HAP-1 (cell line): ENCODE data around the gene CCDC194.

Experiments
- DNase-seq, 2 experiments: peaks; one replicate each; pipeline ENCODE4 v3.0.0-alpha.2; 2016 to 2020; ENCODE audit warnings: low spot score in 2 of 2
- H3K27me3 ChIP-seq: fragments of 250-450 bp; sonication (Bioruptor Pico); 2 replicates; pipeline ENCODE4 v1.5.1; 2020; ENCODE audit warnings: low read depth, mild to moderate bottlenecking, moderate library complexity
- H3K36me3 ChIP-seq: fragments of 250-450 bp; sonication (Bioruptor Pico); replicated peaks from 2 replicates; pipeline ENCODE4 v1.5.1; 2020; ENCODE audit warnings: mild to moderate bottlenecking
- H3K4me1 ChIP-seq: fragments of 250-450 bp; sonication (Bioruptor Pico); 2 replicates; pipeline ENCODE4 v1.5.1; 2020; ENCODE audit warnings: mild to moderate bottlenecking
- H3K4me3 ChIP-seq: fragments of 250-450 bp; sonication (Bioruptor Pico); 2 replicates; pipeline ENCODE4 v1.5.1; 2020; ENCODE audit warnings: mild to moderate bottlenecking, moderate library complexity
- H3K9me3 ChIP-seq: fragments of 250-450 bp; sonication (Bioruptor Pico); 2 replicates; pipeline ENCODE4 v1.5.1; 2020; ENCODE audit warnings: mild to moderate bottlenecking, moderate library complexity
- in situ Hi-C: fragments of 300-500 bp; cut with MboI; formaldehyde crosslinking; loops from 3 replicates; pipeline ENCODE4 v1.14.3; 2020; ENCODE audit warnings: low sequenced_read_pairs, inconsistent platforms, mixed read lengths

CCDC194 gene

GRCh38 chr19:17419154-17419620, 25.2 kb upstream of the CCDC194 start:
- in situ Hi-C loops, result no loop called here
- Histone ChIP-seq H3K27me3 (no peaks in the 10 kb centered on the region), H3K36me3 (peaks cover 3% of the 10 kb centered on the region; the same call in 1 of the 2 replicates), H3K9me3 (no peaks in the 10 kb centered on the region; the same call in 1 of the 2 replicates), H3K4me3 (peak overlapping the region; percentile 63), H3K4me1 (peaks cover 14% of the 10 kb centered on the region)
- no peak for DNase-seq

DNA sequence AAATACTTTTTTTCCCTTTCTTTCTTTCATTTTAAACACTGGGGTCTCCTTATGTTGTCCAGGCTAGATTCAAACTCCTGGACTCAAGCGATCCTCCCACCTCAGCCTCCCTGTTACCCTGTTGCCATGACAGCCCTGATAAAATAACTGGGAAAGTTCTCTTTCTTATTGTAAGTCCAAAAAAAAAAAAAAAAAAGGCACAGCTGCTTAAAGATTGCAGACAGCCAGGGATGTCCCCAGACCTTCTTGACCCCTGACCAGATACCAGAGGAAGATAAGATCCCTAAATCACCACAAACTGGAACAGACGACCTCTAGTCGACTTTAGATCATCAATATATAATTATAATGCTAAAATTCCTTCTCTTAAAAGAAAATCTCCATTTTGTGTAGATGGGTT, 24.7 kb upstream of the CCDC194 start:
- DNase-seq, result no peak
- no peaks in the 10 kb centered on the region for H3K27me3 ChIP-seq
- peaks cover 14% of the 10 kb centered on the region for H3K4me1 ChIP-seq
- no peaks in the 10 kb centered on the region; the same call in 1 of the 2 replicates for H3K9me3 ChIP-seq
- in situ Hi-C loops, result no loop called here
- H3K36me3 ChIP-seq, result peaks cover 3% of the 10 kb centered on the region; the same call in 1 of the 2 replicates
- no peak overlapping the region for H3K4me3 ChIP-seq

DNA sequence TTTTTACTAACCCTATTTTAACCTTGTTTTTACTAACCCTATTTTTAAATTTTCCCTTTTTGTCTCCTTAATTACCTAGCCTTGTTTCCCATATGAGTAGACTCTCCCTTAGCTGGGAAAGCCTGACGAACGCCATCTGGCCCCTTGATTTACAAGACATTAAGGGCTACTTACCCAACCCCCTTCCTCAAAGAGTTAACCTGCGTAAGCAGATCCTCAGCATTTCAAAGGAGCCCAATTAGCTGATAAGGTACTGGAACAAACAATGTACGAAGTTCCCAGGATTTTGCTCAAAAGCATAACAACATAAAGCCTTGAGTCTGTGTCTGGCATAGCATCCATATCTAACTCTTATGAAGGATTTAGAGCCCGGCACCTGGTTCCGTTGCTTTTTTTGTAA, 21.1 kb upstream of the CCDC194 start:
- Histone ChIP-seq H3K36me3 (peaks cover 3% of the 10 kb centered on the region; the same call in 1 of the 2 replicates), H3K4me1 (peaks cover 14% of the 10 kb centered on the region), H3K27me3 (no peaks in the 10 kb centered on the region), H3K4me3 (no peak overlapping the region), H3K9me3 (no peaks in the 10 kb centered on the region; the same call in 1 of the 2 replicates)
- in situ Hi-C loops, result no loop called here
- DNase-seq, result peak; percentile 36 to 55

GRCh38 chr19:17414097-17414496, 20.1 kb upstream of the CCDC194 start:
- no peaks in the 10 kb centered on the region for H3K27me3 ChIP-seq
- DNase-seq, result no peak
- H3K36me3 ChIP-seq, result peaks cover 3% of the 10 kb centered on the region; the same call in 1 of the 2 replicates
- H3K9me3 ChIP-seq, result no peaks in the 10 kb centered on the region
- peaks cover 10% of the 10 kb centered on the region for H3K4me1 ChIP-seq
- in situ Hi-C loops, result no loop called here
- no peak overlapping the region for H3K4me3 ChIP-seq

GRCh38 chr19:17411801-17412200, 17.8 kb upstream of the CCDC194 start:
- H3K27me3 ChIP-seq, result no peaks in the 10 kb centered on the region
- H3K4me3 ChIP-seq, result no peak overlapping the region
- DNase-seq, result no peak
- in situ Hi-C loops, result no loop called here
- H3K36me3 ChIP-seq, result peaks cover 3% of the 10 kb centered on the region; the same call in 1 of the 2 replicates
- H3K4me1 ChIP-seq, result peaks cover 17% of the 10 kb centered on the region
- no peaks in the 10 kb centered on the region for H3K9me3 ChIP-seq

- Histone ChIP-seq H3K9me3 (no peaks in the 10 kb centered on the region), H3K4me3 (no peak overlapping the region), H3K4me1 (peaks cover 24% of the 10 kb centered on the region), H3K36me3 (no peaks in the 10 kb centered on the region; the same call in 1 of the 2 replicates), H3K27me3 (no peaks in the 10 kb centered on the region)
- in situ Hi-C loops, result no loop called here
- no peak for DNase-seq
Measured at GRCh38 chr19:17409990-17410389, 16.0 kb upstream of the CCDC194 start.

DNA sequence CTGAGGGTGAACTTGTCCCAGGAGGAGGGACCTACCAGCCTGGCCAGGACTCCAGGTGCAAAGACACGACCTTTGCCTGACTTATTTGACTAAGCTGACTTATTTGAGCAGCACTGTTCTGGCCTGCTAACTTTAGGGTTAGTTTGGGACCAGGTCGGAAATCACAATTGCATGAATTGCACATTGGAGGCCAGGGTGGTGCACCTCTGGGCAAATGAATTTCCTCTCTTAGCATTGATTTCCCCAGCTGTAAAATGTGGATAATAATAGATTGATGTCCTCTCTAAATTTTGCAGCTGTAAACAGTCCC, 12.8 kb upstream of the CCDC194 start:
- in situ Hi-C loops, result no loop called here
- Histone ChIP-seq H3K36me3 (peaks cover 10% of the 10 kb centered on the region), H3K9me3 (no peaks in the 10 kb centered on the region), H3K4me3 (peak overlapping the region; percentile 54), H3K4me1 (peaks cover 22% of the 10 kb centered on the region), H3K27me3 (no peaks in the 10 kb centered on the region)
- DNase-seq, result no peak

DNA sequence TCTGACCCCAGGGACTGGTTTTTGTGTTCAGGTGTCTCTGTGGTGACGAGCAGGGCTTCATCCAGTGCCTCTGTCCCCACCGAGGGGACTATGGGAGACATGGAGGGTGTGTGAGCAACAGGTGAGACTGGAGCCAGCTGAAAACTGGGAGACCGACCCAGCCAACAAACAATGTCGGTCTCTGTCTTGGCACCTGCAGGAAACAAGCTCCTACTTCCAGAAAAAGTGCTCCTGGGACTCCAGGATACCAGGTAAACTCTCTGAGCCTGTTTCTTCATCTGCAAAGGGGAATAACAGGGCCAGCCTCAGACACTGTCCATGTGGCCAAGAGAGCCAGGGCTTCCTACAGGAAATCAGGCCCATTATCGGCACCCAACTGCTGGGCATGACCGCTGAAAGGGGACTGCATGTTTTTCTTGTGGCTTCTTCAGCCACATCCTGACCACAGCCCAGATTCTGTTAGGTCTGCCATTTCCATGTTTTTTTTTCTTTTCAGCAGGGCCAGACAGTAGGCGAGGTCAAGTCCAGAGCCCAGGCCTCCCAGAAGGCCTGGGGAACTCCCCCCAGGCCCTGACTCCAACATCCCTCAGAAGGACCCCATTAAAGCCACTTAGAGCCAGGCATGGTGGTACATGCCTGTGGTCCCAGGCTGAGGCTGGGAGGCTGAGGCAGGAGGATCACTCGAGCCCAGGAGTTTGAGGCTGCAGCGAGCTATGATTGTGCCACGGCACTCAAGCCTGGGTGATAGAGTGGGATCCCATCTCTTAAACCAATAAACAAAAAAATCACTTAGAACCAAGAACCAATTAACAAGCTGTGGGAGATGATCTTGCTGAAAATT, 12.3 kb upstream of the CCDC194 start:
- in situ Hi-C loops, result no loop called here
- no peak for DNase-seq
- Histone ChIP-seq H3K4me3 (peak overlapping the region; percentile 54), H3K9me3 (no peaks in the 10 kb centered on the region), H3K4me1 (peaks cover 22% of the 10 kb centered on the region), H3K27me3 (no peaks in the 10 kb centered on the region), H3K36me3 (peaks cover 16% of the 10 kb centered on the region)

GRCh38 chr19:17405250-17406045, 11.5 kb upstream of the CCDC194 start, which contains the start of gene BST2:
BST2 (minus strand) TSS chr19:17405630; CDS start chr19:17405575, 55 bp downstream.
- Histone ChIP-seq H3K4me1 (peaks cover 22% of the 10 kb centered on the region), H3K27me3 (no peaks in the 10 kb centered on the region), H3K4me3 (peak within 1 kb of the TSS; percentile 54), H3K36me3 (peaks cover 23% of the 10 kb centered on the region), H3K9me3 (no peaks in the 10 kb centered on the region)
- in situ Hi-C loops, result no loop called here
- DNase-seq, result peak; percentile 82 to 96

DNA sequence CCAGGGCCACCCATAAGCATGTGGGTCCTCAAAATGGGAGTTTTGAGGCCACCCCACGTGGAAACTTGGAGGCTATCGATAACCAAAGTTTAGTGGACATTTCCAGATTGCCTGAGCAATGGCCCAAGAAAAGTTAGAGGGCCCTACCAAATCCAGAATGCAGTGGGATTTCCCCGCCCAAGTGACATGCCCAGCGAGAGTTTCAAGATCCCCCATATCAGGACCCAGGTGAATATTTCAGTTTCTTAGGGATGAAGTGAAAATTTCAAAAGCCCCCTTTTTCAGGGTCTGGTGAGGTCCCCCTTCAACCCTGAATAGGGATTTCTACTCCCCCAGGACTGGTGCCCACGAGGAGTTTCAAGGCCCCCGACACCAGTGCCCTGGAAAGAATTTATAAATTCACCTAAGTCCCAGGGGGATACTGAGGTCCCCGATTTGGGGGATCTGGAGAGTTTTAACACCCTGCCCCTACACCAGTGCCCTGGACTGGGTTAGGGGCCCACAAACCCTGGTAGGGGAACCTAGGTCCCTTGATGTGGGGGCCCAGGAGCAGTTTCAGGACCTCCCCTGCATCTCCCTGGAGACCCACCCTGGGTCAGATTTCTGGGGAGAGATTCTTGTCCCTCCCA, 10.7 kb upstream of the CCDC194 start:
- H3K4me1 ChIP-seq, result peaks cover 22% of the 10 kb centered on the region
- in situ Hi-C loops, result no loop called here
- DNase-seq, result no peak
- no peaks in the 10 kb centered on the region for H3K9me3 ChIP-seq
- peak overlapping the region; percentile 54 for H3K4me3 ChIP-seq
- peaks cover 30% of the 10 kb centered on the region for H3K36me3 ChIP-seq
- H3K27me3 ChIP-seq, result no peaks in the 10 kb centered on the region

GRCh38 chr19:17404015-17404414, 10.0 kb upstream of the CCDC194 start:
- H3K4me1 ChIP-seq, result peaks cover 22% of the 10 kb centered on the region
- in situ Hi-C loops, result no loop called here
- H3K9me3 ChIP-seq, result no peaks in the 10 kb centered on the region
- peaks cover 35% of the 10 kb centered on the region for H3K36me3 ChIP-seq
- H3K27me3 ChIP-seq, result no peaks in the 10 kb centered on the region
- DNase-seq, result peak; percentile 34 to 79
- H3K4me3 ChIP-seq, result peak overlapping the region; percentile 54

DNA sequence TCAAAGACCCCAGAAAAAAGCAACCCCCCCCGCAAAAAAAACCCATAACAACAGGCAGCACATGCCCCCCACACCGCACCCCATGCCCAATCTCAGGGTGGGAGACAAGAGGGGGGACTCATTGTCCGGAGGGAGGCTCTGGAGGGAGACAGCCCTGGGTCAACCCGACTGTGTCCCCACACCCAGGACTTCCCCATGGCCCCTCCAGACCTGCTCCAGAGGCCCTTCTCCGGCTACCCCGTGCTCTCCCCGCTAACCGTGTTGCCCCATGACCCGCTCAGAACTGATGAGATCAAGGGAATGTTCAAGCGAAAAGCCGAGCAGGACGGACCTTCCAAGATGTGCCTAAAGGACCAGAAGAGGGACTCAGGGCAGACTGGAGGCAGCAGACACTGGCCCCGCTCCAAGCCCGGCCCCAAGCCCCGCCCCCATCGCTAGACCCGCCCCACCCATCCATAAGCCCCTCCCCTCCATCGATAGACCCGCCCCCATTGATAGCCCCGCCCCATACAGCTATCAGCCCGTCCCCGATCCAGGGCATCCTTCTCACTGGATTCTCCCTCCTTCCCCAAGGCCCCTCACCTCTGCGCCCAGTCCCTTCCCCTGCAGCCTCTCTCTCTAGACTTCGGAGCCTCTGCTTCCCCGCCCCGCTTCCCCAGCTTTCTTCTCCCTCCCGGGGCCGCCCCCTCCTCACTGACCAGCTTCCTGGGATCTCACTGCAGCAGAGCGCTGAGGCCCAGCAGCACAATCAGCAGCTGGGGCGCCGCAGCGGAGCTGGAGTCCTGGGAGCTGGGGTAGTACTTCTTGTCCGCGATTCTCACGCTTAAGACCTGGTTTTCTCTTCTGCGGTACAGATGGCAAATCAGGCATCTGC, 9.2 kb upstream of the CCDC194 start:
- peak; percentile 63 to 86 for DNase-seq
- in situ Hi-C loops, result no loop called here
- Histone ChIP-seq H3K9me3 (no peaks in the 10 kb centered on the region), H3K4me1 (peaks cover 22% of the 10 kb centered on the region), H3K36me3 (peaks cover 36% of the 10 kb centered on the region), H3K4me3 (peak overlapping the region; percentile 54), H3K27me3 (no peaks in the 10 kb centered on the region)

DNA sequence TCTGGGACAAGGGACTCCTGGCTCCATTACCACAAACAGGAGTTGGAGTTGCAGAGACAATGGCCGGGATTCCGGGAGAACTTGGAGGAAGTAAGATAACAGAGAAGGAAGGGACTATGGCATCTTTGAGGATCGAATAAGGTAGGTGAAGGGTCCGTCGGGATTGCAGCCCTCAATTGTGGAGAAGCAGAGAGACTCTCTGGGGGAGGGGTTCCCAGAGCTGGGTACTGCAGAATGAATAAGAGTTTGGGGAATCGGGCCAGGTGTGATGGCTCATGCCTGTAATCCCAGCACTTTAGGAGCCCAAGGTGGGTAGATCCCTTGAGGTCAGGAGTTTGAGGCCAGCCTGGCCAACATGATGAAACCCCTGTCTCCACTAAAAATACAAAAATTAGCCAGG, 7.6 kb upstream of the CCDC194 start:
- peaks cover 10% of the 10 kb centered on the region for H3K4me1 ChIP-seq
- no peak for DNase-seq
- in situ Hi-C loops, result no loop called here
- peaks cover 49% of the 10 kb centered on the region for H3K36me3 ChIP-seq
- no peaks in the 10 kb centered on the region for H3K9me3 ChIP-seq
- no peak overlapping the region for H3K4me3 ChIP-seq
- no peaks in the 10 kb centered on the region for H3K27me3 ChIP-seq
